ENCODE results near the gene ASB8. TPM values are rescaled to one million over a fixed set of nuclear protein-coding genes. Genes with fewer than 3 reads are reported as not detected.

Gene ASB8
- total RNA-seq, 1 donor from 2014 or later, result 30.0 TPM

Other genes with a start within 250 kb of the ASB8 start
- 155 and 162 TPM in 2 replicates for gene TMEM106C, start 193.9 kb downstream of the ASB8 start, total RNA-seq
- 0.07 TPM in 1 of 2 replicates, not detected in the other for gene COL2A1, start 153.0 kb downstream of the ASB8 start, total RNA-seq
- 55.4 and 58.6 TPM in 2 replicates for gene SENP1, start 51.4 kb downstream of the ASB8 start, total RNA-seq
- 87.3 and 93.2 TPM in 2 replicates for gene PFKM, start 38.2 kb downstream of the ASB8 start, total RNA-seq
- 0.38 and 0.44 TPM in 2 replicates for gene CCDC184, start 26.1 kb upstream of the ASB8 start, total RNA-seq
- gene OR10AD1, start 45.8 kb upstream of the ASB8 start, total RNA-seq, result not detected in 2 replicates
- 6.7 and 7.6 TPM in 2 replicates for gene ZNF641, start 193.4 kb upstream of the ASB8 start, total RNA-seq

Data from activated CD4-positive, alpha-beta T cell treated with anti-CD3 and anti-CD28 coated beads, Interleukin-2, amount 10 ng/mL, durations not matched to agents 24 days and 14 days (primary cell).